Measurements from ENCODE around the gene AMDHD2.
A peak's percentile ranks its signal among the peaks of the same experiment; 100 is the strongest.
"Not testable (repeated sequence)": the region's sequence is repeated elsewhere in the genome, so short reads cannot be mapped to it uniquely, and the experiment has no call there.

AMDHD2 gene

DNA sequence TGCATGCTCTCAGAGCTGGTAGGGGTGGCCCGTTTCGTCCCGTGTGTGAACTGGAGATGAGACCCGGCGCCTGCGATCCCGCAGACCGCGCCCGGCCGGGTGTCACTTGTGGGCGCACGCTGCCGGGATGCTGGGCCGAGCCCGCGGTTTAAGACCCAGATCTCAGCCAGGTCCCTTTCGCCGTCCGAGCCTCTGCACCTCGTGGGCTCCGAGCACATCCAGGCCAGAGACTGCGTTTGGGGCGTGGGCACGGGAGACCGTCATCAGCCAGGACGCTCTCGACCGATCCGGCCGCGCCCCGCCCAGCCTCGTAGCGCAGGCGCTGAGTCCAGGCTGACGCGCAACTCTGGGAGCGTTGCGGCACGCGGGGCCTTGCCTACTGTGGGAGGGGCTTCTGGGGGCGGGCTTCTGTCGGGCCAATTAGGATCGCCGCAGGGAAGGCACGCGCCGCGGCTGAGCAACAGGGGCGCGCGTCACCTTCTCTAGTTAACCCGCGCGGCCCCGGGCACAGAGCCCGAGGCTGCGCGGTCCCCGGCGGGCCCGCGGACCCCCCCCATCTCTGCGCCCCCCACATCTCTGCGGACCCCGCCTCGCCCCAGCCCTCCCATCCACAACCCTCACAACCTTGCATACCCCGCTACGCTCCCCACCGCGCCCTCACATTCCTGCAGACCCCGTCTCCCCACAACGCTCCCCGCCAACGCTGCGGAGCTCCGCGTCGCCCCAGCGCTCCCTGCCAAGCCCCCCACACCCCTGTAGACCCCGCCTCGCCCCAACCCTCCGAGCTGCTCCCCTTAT lies 11.7 kb downstream of the AMDHD2 start:
- Histone ChIP-seq H3K4me1 (ENCODE audit: control insufficient read depth, insufficient read depth, low read depth, low read length) (peaks cover 18% of the 10 kb centered on the region), H4K91ac (ENCODE audit: low read length) (peak overlapping the region; percentile 30), H3K9me3 (ENCODE audit: control insufficient read depth, low read length) (no peaks in the 10 kb centered on the region), H2BK12ac (ENCODE audit: low read length in 2 of 2) (peak overlapping the region; percentile 8 to 78), H3K9ac (ENCODE audit: low read length) (peak overlapping the region; percentile 96), H2BK15ac (ENCODE audit: low read depth, poor library complexity, severe bottlenecking) (peak overlapping the region; percentile 86), H3K36me3 (ENCODE audit: control insufficient read depth in 1 of 2, insufficient read depth in 2 of 2, low read depth in 1 of 2, low read length in 2 of 2) (peaks cover 38 to 42% of the 10 kb centered on the region in 2 experiments), H4K8ac (ENCODE audit: low read length) (peak overlapping the region; percentile 92), H3K27ac (ENCODE audit: low read length, poor library complexity, severe bottlenecking) (peak overlapping the region; percentile 22), H3K18ac (ENCODE audit: low read depth in 1 of 2, low read length in 2 of 2) (peak overlapping the region; percentile 65 to 92), H3K4ac (ENCODE audit: low read depth in 1 of 2, low read length in 2 of 2) (peak overlapping the region; percentile 66 to 68), H3K79me1 (replicated peaks; ENCODE audit: low read length, poor library complexity, severe bottlenecking) (peaks cover 25% of the 10 kb centered on the region), H2BK120ac (ENCODE audit: low read depth, low read length) (peak overlapping the region; percentile 71), H2AK5ac (ENCODE audit: low read length, severe bottlenecking) (no peak overlapping the region), H3K14ac (ENCODE audit: low read length in 2 of 2) (peak overlapping the region in 1 of 2 experiments; percentile 94), H2BK5ac (ENCODE audit: low read depth, low read length, poor library complexity, severe bottlenecking) (no peak overlapping the region), H3K4me2 (ENCODE audit: low read length, poor library complexity, severe bottlenecking) (peak overlapping the region; percentile 94), H2AFZ (ENCODE audit: low read depth, low read length) (peak overlapping the region; percentile 36), H3K23ac (ENCODE audit: low read length in 2 of 2) (peak overlapping the region in 1 of 2 experiments; percentile 47), H3K4me3 (ENCODE audit: insufficient read depth in 1 of 2, low read depth in 1 of 2, low read length in 2 of 2) (peak overlapping the region; percentile 65 to 86), H3K27me3 (ENCODE audit: control insufficient read depth in 1 of 2, insufficient read depth in 1 of 2, low read length in 2 of 2) (no peaks in the 10 kb centered on the region)
- DNase-seq, result peak; percentile 98
- under 1% methylated on average over 78 of the region's 84 CpGs for WGBS

DNA sequence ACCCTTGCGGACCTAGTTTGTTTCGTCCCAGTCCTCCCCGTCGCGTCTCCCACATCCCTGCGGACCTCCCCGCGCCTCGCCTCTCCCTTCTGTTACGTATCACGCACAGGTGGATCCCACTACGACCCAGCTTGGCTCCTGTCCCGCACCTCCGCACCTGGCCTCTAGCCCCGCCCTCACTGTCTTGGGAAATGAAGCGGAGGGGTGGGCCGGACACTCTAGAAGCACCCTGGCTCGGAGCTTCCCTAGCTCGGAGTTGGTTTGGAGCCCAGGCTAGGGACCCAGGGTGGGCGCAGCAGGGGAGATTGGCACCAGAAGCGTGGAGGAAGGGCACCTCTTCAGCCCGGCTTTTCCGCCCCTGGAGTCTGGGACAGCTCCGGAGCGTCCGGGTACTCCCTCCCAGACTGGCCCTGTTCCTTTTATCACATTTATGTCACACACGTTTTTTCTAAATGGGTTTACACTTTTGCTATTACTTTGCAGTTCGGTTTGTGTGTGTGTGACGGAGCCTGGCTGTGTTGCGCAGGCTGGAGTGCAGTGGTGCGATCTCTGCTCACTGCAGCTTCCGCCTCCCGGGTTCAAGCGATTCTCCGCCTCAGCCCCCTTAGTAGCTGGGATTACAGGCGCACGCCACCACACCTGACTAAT lies 12.4 kb downstream of the AMDHD2 start:
- peak overlapping the region; percentile 40 to 92 for H3K18ac ChIP-seq (ENCODE audit: low read depth in 1 of 2, low read length in 2 of 2)
- H4K8ac ChIP-seq (ENCODE audit: low read length), result peak overlapping the region; percentile 69
- peaks cover 20% of the 10 kb centered on the region for H3K4me1 ChIP-seq (ENCODE audit: control insufficient read depth, insufficient read depth, low read depth, low read length)
- no peak overlapping the region for H2BK5ac ChIP-seq (ENCODE audit: low read depth, low read length, poor library complexity, severe bottlenecking)
- H2BK120ac ChIP-seq (ENCODE audit: low read depth, low read length), result peak overlapping the region; percentile 61
- WGBS, result 3% methylated on average over 31 of the region's 37 CpGs
- H3K4ac ChIP-seq (ENCODE audit: low read depth in 1 of 2, low read length in 2 of 2), result peak overlapping the region; percentile 45 to 55
- no peak overlapping the region for H2AK5ac ChIP-seq (ENCODE audit: low read length, severe bottlenecking)
- peak overlapping the region; percentile 86 for H2BK15ac ChIP-seq (ENCODE audit: low read depth, poor library complexity, severe bottlenecking)
- DNase-seq, result peak; percentile 78
- H2AFZ ChIP-seq (ENCODE audit: low read depth, low read length), result no peak overlapping the region
- H3K23ac ChIP-seq (ENCODE audit: low read length in 2 of 2), result peak overlapping the region in 1 of 2 experiments; percentile 61
- H3K27ac ChIP-seq (ENCODE audit: low read length, poor library complexity, severe bottlenecking), result peak overlapping the region; percentile 62
- peak overlapping the region in 1 of 2 experiments; percentile 21 for H2BK12ac ChIP-seq (ENCODE audit: low read length in 2 of 2)
- peak overlapping the region in 1 of 2 experiments; percentile 68 for H3K14ac ChIP-seq (ENCODE audit: low read length in 2 of 2)
- H3K36me3 ChIP-seq (ENCODE audit: control insufficient read depth in 1 of 2, insufficient read depth in 2 of 2, low read depth in 1 of 2, low read length in 2 of 2), result peaks cover 32 to 35% of the 10 kb centered on the region in 2 experiments
- H3K79me1 ChIP-seq (replicated peaks; ENCODE audit: low read length, poor library complexity, severe bottlenecking), result peaks cover 19% of the 10 kb centered on the region
- H3K4me2 ChIP-seq (ENCODE audit: low read length, poor library complexity, severe bottlenecking), result peak overlapping the region; percentile 73
- no peaks in the 10 kb centered on the region for H3K27me3 ChIP-seq (ENCODE audit: control insufficient read depth in 1 of 2, insufficient read depth in 1 of 2, low read length in 2 of 2)
- peak overlapping the region; percentile 30 for H4K91ac ChIP-seq (ENCODE audit: low read length)
- no peaks in the 10 kb centered on the region for H3K9me3 ChIP-seq (ENCODE audit: control insufficient read depth, low read length)
- H3K4me3 ChIP-seq (ENCODE audit: insufficient read depth in 1 of 2, low read depth in 1 of 2, low read length in 2 of 2), result peak overlapping the region; percentile 65 to 86
- peak overlapping the region; percentile 96 for H3K9ac ChIP-seq (ENCODE audit: low read length)

DNA sequence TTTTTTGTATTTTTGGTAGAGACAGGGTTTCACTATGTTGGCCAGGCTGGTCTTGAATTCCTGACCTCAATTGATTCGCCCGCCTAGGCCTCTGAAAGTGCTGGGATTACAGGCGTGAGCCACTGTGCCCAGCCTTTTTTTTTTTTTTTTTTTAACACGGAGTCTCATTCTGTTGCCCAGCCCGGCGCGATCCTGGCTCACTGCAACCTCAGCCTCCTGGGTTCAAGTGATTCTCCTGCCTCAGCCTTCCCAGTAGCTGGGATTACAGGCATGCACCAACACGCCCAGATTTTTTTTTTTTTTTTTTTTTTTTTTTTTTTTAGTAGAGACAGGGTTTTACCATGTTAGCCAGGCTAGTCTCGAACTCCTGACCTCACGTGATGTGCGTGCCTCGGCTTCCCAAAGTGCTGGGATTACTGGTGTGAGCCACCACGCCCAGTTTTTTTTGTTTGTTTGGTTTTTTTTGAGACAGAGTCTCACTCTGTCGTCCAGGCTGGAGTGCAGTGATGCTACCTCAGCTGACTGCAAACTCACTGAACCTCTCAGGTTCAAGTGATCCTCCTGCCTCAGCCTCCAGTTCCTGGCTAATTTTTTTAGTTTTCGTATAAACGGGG lies 13.1 kb downstream of the AMDHD2 start:
- Histone ChIP-seq H3K79me1 (replicated peaks; ENCODE audit: low read length, poor library complexity, severe bottlenecking) (peaks cover 13% of the 10 kb centered on the region), H3K27ac (ENCODE audit: low read length, poor library complexity, severe bottlenecking) (peak overlapping the region; percentile 62), H4K8ac (ENCODE audit: low read length) (peak overlapping the region; percentile 69), H3K9ac (ENCODE audit: low read length) (peak overlapping the region; percentile 96), H3K4me3 (ENCODE audit: insufficient read depth in 1 of 2, low read depth in 1 of 2, low read length in 2 of 2) (peak overlapping the region in 1 of 2 experiments; percentile 86), H3K36me3 (ENCODE audit: control insufficient read depth in 1 of 2, insufficient read depth in 2 of 2, low read depth in 1 of 2, low read length in 2 of 2) (peaks cover 25 to 28% of the 10 kb centered on the region in 2 experiments), H3K18ac (ENCODE audit: low read depth in 1 of 2, low read length in 2 of 2) (peak overlapping the region in 1 of 2 experiments; percentile 40), H2BK120ac (ENCODE audit: low read depth, low read length) (peak overlapping the region; percentile 44), H3K4me2 (ENCODE audit: low read length, poor library complexity, severe bottlenecking) (peak overlapping the region; percentile 73), H3K4ac (ENCODE audit: low read depth in 1 of 2, low read length in 2 of 2) (peak overlapping the region in 1 of 2 experiments; percentile 48), H3K4me1 (ENCODE audit: control insufficient read depth, insufficient read depth, low read depth, low read length) (peaks cover 20% of the 10 kb centered on the region), H2BK12ac (ENCODE audit: low read length in 2 of 2) (peak overlapping the region; percentile 22 to 61)
- H2BK5ac ChIP-seq (ENCODE audit: low read depth, low read length, poor library complexity, severe bottlenecking); H3K27me3 ChIP-seq (ENCODE audit: control insufficient read depth in 1 of 2, insufficient read depth in 1 of 2, low read length in 2 of 2); H3K9me3 ChIP-seq (ENCODE audit: control insufficient read depth, low read length); H2AK5ac ChIP-seq (ENCODE audit: low read length, severe bottlenecking); H2BK15ac ChIP-seq (ENCODE audit: low read depth, poor library complexity, severe bottlenecking); H2AFZ ChIP-seq (ENCODE audit: low read depth, low read length); DNase-seq; H3K23ac ChIP-seq (ENCODE audit: low read length in 2 of 2); H3K14ac ChIP-seq (ENCODE audit: low read length in 2 of 2); H4K91ac ChIP-seq (ENCODE audit: low read length): not testable (repeated sequence)
- WGBS, result 68% methylated on average over 11 of the region's 16 CpGs

All from mesenchymal stem cell (in vitro differentiated cells and primary cell).